ENCODE measurements around the gene ARHGEF16. TPM values are rescaled to one million over a fixed set of nuclear protein-coding genes. Genes with fewer than 3 reads are reported as not detected.

ARHGEF16 gene
- total and polyA plus RNA-seq, 2 donors (not counting 1 experiment from before 2014, with no cell fraction given), result 0.13 to 0.22 TPM

- Histone ChIP-seq H2AFZ (ENCODE audit: insufficient read depth, low read depth, low read length, poor library complexity, severe bottlenecking) (no peak overlapping the region), H3K9me3 (ENCODE audit: control extremely low read depth in 1 of 3, control insufficient read depth in 2 of 3, insufficient read depth in 1 of 3, low read length in 2 of 3) (peaks cover 0 to 3% (median 0%) of the 10 kb centered on the region in 3 donors), H3K36me3 (replicated peaks in 1 of 2; ENCODE audit: control extremely low read depth in 1 of 2, control insufficient read depth in 1 of 2, extremely low read depth in 1 of 2, insufficient read depth in 2 of 2, low read length in 1 of 2) (no peaks in the 10 kb centered on the region), H3K27ac (ENCODE audit: low read length in 2 of 2) (no peak overlapping the region), H3K27me3 (replicated peaks in 1 of 4; ENCODE audit: control extremely low read depth in 1 of 4, control insufficient read depth in 3 of 4, insufficient read depth in 4 of 4, low read length in 3 of 4) (no peaks in the 10 kb centered on the region), H4K20me1 (ENCODE audit: control insufficient read depth, insufficient read depth, low read length, poor library complexity, severe bottlenecking) (no peaks in the 10 kb centered on the region), H3K4me3 (ENCODE audit: control extremely low read depth in 1 of 5, extremely low read depth in 1 of 5, insufficient read depth in 1 of 5, low read depth in 2 of 5, low read length in 4 of 5) (no peak overlapping the region), H3K4me2 (replicated peaks; ENCODE audit: low read depth, low read length, poor library complexity, severe bottlenecking) (no peak overlapping the region), H3K79me2 (ENCODE audit: control insufficient read depth, insufficient read depth, low read length) (no peaks in the 10 kb centered on the region), H3K4me1 (ENCODE audit: control insufficient read depth in 2 of 2, insufficient read depth in 2 of 2, low read length in 2 of 2) (no peaks in the 10 kb centered on the region), H3K9ac (ENCODE audit: low read length) (no peak overlapping the region)
- ChIA-PET CTCF (interaction anchor here (0.9 to 1.7 kb wide), 2 partner anchors 13 to 25 kb away, joined by 3 to 7 read pairs; no protein-coding TSS in a partner anchor), POLR2A (no interaction called here)
- DNase-seq (no peak), ATAC-seq (ENCODE audit: low read depth) (no peak)
- no peak overlapping the region for H3K27ac Mint-ChIP-seq
- no peak for TF ChIP-seq EZH2 (IDR thresholded peaks at IDR 0.05; ENCODE audit: borderline replicate concordance, insufficient read depth, low read depth, low read length, poor library complexity, severe bottlenecking)
- no peak for TF ChIP-seq CTCF (IDR thresholded peaks at IDR 0.05)
- H3K27me3 Mint-ChIP-seq, result no peaks in the 10 kb centered on the region
- no peaks in the 10 kb centered on the region for H3K4me1 Mint-ChIP-seq
- no peak overlapping the region for H3K4me3 Mint-ChIP-seq
- H3K9me3 Mint-ChIP-seq (ENCODE audit: insufficient read depth), result no peaks in the 10 kb centered on the region
- 84% methylated on average over 24 of the region's 24 CpGs for WGBS (ENCODE audit: insufficient coverage)
- intact Hi-C loops (cut with micrococcal nuclease), result no loop called here
Observed at GRCh38 chr1:3478187-3478586, 23.7 kb downstream of the ARHGEF16 start.

GRCh38 chr1:3479511-3480368 is 25.3 kb downstream of the ARHGEF16 start:
- Histone ChIP-seq H3K27me3 (replicated peaks in 1 of 4; ENCODE audit: control extremely low read depth in 1 of 4, control insufficient read depth in 3 of 4, insufficient read depth in 4 of 4, low read length in 3 of 4) (no peaks in the 10 kb centered on the region), H3K9me3 (ENCODE audit: control extremely low read depth in 1 of 3, control insufficient read depth in 2 of 3, insufficient read depth in 1 of 3, low read length in 2 of 3) (no peaks in the 10 kb centered on the region), H2AFZ (ENCODE audit: insufficient read depth, low read depth, low read length, poor library complexity, severe bottlenecking) (no peak overlapping the region), H3K4me3 (ENCODE audit: control extremely low read depth in 1 of 5, extremely low read depth in 1 of 5, insufficient read depth in 1 of 5, low read depth in 2 of 5, low read length in 4 of 5) (no peak overlapping the region), H3K79me2 (ENCODE audit: control insufficient read depth, insufficient read depth, low read length) (no peaks in the 10 kb centered on the region), H4K20me1 (ENCODE audit: control insufficient read depth, insufficient read depth, low read length, poor library complexity, severe bottlenecking) (no peaks in the 10 kb centered on the region), H3K4me1 (ENCODE audit: control insufficient read depth in 2 of 2, insufficient read depth in 2 of 2, low read length in 2 of 2) (no peaks in the 10 kb centered on the region), H3K36me3 (replicated peaks in 1 of 2; ENCODE audit: control extremely low read depth in 1 of 2, control insufficient read depth in 1 of 2, extremely low read depth in 1 of 2, insufficient read depth in 2 of 2, low read length in 1 of 2) (no peaks in the 10 kb centered on the region), H3K9ac (ENCODE audit: low read length) (no peak overlapping the region), H3K4me2 (replicated peaks; ENCODE audit: low read depth, low read length, poor library complexity, severe bottlenecking) (no peak overlapping the region), H3K27ac (ENCODE audit: low read length in 2 of 2) (no peak overlapping the region)
- DNase-seq, result no peak
- intact Hi-C loops (cut with micrococcal nuclease), result no loop called here
- Mint-ChIP-seq H3K27ac (no peak overlapping the region), H3K27me3 (peaks cover 3% of the 10 kb centered on the region), H3K4me3 (no peak overlapping the region), H3K9me3 (ENCODE audit: insufficient read depth) (no peaks in the 10 kb centered on the region), H3K4me1 (no peaks in the 10 kb centered on the region)
- 79% methylated on average over 22 of the region's 30 CpGs for WGBS (ENCODE audit: insufficient coverage)
- POLR2A ChIA-PET, result no interaction called here
- CTCF ChIA-PET, result interaction anchor here (1.0 kb wide), 1 partner anchor 11 kb away, joined by 4 read pairs; no protein-coding TSS in a partner anchor
- TF ChIP-seq CTCF (IDR thresholded peaks at IDR 0.05), result no peak
- TF ChIP-seq EZH2 (IDR thresholded peaks at IDR 0.05; ENCODE audit: borderline replicate concordance, insufficient read depth, low read depth, low read length, poor library complexity, severe bottlenecking), result no peak
- no peak for ATAC-seq (ENCODE audit: low read depth)
